Measurements from ENCODE around the gene MTX3.

Gene MTX3

GRCh38 chr5:79936002-79936645 is 54.9 kb downstream of the MTX3 start:
- H3K4me3 ChIP-seq (ENCODE audit: low read depth, low read length) = no peak overlapping the region

GRCh38 chr5:79934681-79935080 is 56.4 kb downstream of the MTX3 start:
- H3K4me3 ChIP-seq (ENCODE audit: low read depth, low read length) = no peak overlapping the region

GRCh38 chr5:79932510-79933504 is 58.3 kb downstream of the MTX3 start:
- no peak overlapping the region for H3K4me3 ChIP-seq (ENCODE audit: low read depth, low read length)

- no peak overlapping the region for H3K4me3 ChIP-seq (ENCODE audit: low read depth, low read length)
These were observed 59.2 kb downstream of the MTX3 start for GRCh38 chr5:79931866-79932265.

GRCh38 chr5:79931409-79931808 is 59.7 kb downstream of the MTX3 start:
- H3K4me3 ChIP-seq (ENCODE audit: low read depth, low read length) = no peak overlapping the region

- no peak overlapping the region for H3K4me3 ChIP-seq (ENCODE audit: low read depth, low read length)
These were observed 62.0 kb downstream of the MTX3 start for GRCh38 chr5:79929095-79929494.

Measured in iPS-11a (cell line).